Skeletal muscle cell (primary cell): ENCODE results near the gene RNF8.
"Not testable (repeated sequence)": the region's sequence is repeated elsewhere in the genome, so short reads cannot be mapped to it uniquely, and the experiment has no call there.

Experiments
- DNase-seq: peaks from one replicate; pipeline ENCODE4 v3.0.0-alpha.2; 2010; ENCODE audit warnings: low read depth
- H3K4me3 ChIP-seq: 2 replicates; pipeline ENCODE4 v1.5.1; 2011; ENCODE audit warnings: low read depth, mild to moderate bottlenecking, control low read depth, low read length, moderate library complexity

RNF8 gene

DNA sequence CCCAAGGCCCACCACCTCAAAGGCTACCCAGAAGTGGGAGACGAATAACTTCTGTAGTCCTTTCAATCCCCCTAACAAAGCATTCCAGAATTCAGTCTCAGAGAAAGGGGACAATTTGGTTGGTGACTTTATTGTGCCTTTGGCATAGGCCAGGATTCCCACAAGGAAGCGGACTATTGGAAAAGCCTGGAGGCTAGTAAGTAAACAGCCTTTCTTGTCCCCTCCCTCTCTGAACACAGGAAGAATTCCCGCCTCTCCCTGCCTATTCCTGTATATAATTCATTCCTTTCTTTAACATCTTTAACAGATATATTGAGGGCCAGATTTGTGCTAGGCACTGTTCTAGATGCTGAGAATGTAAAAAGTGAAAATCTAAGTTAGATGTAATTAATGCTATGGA lies 36.1 kb downstream of the RNF8 start:
- H3K4me3 ChIP-seq, result no peak overlapping the region
- DNase-seq, result no peak

DNA sequence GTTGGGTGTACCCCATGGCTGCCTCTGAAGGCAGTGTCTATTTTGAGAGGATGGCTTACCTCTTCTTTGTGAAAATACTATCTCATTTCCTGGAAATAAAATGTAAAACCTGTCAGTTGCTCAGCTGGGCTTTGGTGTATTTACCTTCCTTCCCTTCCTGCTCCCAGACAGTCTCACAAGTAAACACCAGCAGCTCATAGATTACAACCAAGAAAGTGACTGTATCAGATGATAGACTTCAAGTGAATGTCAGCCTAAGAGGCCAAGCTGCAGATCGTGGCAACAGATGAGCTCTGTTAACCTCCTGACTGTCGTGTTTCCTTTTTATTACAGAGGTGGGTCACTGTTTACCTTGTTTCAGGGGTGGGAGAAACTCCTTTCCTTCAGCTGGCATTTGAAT lies 37.3 kb downstream of the RNF8 start:
- H3K4me3 ChIP-seq, result no peak overlapping the region
- no peak for DNase-seq

DNA sequence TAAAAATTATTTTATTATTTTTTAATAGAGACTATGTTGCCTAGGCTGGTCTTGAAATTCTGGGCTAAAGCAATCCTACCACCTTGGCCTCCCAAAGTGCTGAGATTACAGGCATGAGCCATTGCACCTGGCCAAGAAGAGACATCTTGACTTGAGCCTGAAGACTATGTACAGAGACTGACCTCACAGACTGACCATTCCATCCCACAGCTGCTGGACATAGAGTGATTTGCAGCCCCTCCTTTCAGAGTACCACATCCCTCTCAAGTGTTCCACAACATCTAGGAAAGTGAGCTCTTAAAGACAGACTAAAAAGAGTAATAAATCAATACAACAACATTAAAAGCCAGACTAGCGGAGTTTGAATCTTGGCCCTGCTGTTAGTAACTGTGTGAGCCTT lies 39.0 kb downstream of the RNF8 start:
- no peak for DNase-seq
- no peak overlapping the region for H3K4me3 ChIP-seq

DNA sequence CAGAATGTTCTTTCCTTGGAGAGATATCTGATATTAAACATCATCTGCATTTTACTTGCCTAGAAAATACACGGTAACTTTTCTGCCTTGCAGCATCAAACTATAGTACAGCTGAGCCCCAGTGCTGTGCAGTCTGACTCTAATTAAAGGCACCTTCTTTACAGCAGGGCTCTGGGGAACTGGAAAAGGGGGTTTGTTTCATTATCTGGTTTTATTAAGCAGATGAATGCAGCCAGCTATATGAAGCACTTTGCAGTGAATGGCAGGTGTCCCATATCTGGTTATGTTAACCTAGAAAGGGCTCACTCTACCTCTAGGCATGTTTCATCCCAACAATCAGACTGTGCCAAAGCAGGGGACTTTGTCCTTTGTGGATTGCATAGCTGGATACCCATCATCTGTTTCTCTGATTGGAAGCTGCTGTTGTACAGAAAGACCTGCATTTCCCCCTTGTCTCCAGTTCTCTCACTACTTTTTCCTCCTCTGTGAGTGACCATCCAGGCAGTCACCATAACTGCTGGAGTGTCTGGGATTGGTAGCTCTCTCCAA lies 39.7 kb downstream of the RNF8 start:
- no peak for DNase-seq
- H3K4me3 ChIP-seq, result no peak overlapping the region

DNA sequence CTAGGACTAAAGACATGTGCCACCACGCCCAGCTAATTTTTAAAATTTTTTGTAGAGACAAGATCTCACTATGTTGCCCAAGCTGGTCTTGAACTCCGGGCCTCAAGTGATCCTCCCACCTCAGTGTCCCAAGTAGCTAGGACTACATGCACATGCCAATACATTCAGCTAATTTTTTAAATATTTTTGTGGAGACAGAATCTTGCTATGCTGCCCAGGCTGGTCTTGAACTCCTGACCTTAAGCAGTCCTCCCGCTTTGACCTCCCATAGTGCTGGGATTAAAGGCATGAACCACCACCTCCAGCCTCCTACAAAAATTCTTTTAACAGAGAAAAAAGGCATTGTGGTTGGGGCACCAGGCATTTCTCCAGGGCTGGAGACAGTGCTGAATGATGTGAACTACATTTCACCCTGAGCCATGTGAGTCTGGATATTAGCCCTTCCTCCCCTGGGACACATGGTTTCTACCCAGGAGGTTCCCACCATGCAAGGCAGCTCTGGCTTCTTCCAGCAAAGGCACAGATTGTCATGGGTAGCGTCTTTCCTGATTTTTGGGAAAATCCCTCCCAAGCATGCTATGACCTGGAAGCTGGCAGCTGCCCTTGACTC lies 42.9 kb downstream of the RNF8 start:
- no peak overlapping the region for H3K4me3 ChIP-seq
- DNase-seq, result no peak

DNA sequence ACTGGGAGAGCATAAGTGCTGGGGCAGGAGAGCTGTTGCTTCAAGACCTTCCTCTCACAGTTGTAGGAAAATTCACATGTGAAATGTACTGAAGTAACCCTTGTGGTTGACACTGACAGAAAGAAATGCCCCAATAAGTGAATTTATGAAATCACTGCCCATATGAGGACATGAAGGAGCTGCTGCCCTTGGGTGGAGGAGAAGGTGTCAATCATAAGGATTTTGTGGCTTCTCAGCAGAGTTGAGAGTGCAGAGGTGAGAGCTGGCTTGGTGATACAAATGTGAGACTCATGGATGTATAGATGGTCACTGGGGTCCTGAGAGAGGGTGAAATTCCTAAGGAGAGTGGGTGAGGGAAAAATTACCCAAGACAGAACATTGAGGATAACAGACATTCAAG lies 45.3 kb downstream of the RNF8 start:
- DNase-seq, result no peak
- H3K4me3 ChIP-seq, result no peak overlapping the region

DNA sequence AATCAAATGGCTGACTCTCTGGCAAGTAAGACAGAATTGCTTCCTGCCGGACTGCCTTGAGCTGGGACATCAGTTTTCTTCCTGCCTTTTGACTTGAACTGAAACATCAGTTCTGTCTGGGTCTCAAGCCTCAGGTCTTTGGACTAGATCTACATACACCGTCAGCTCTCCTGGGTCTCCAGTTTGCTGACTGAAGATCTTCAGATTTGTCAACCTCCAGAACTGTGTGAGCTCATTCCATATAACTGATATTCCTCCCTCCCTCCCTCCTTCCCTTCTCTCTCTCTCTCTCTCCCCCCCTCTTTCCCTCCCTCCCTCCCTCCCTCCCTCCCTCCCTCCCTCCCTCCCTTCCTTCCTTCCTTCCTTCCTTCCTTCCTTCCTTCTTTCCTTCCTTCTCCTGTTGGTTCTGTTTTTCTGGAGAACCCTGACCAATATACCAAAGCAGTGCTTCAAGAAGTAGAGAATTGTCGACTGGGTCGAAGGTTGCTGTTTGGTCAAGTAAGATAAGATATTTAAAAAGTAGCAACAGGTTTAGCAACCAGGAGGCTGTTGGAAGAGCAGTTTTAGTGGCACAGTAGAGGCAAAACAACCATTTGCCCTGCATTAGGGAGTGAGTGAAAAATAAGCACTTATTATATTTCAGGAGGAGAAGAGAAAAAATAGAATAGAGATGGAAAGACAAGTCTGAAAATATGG lies 46.2 kb downstream of the RNF8 start:
- DNase-seq, result no peak
- no peak overlapping the region for H3K4me3 ChIP-seq

DNA sequence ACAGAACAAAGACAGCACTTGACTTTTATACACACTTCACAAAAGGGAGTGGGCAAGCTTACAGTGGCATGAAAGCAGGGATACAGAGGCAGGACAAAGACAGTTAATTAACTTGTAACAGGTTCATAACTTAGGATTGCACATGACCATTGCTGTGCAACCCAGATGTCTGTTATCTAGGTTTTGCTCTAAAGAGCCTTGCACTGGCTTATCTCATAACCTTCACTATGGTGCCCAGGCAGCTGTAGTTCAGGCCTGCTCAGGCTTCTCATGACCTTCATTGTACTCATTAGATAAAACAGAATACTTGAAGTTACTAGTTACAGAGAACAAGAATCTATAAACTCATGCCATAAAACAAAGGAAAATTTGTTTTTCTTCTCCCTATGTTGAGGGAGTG lies 47.9 kb downstream of the RNF8 start:
- DNase-seq, result not testable (repeated sequence)

DNA sequence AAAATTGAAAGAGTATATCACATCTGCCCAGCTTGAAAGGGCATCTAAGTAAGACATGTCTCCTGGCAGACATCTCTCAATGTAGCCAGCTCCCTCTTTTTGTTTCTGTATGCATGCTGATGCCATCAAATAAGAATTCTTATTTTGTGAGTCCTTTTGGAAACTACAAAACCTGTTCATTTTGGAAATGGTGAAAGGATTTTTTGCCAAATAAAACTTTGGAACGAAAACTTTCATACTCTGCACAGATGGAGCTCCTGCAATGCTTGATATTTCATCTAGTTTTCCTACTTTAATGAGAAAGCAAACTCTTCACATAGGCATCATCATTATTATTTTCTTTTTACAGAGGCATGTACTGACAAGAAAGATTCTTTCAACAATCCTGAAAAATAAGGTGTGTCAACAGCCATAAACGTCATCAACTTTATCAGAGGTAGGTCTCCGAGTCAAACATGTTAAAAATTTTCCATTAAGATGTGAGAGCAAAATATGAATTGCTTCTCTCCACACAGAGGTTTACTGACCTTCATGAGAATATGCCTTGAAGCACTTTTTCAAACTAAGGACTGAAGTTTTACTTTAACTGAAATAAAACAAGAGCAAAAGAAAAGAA lies 53.1 kb downstream of the RNF8 start:
- no peak overlapping the region for H3K4me3 ChIP-seq

More for the DNA sequence above, 47.9 kb downstream of the RNF8 start:
- H3K4me3 ChIP-seq, result not testable (repeated sequence)

DNA sequence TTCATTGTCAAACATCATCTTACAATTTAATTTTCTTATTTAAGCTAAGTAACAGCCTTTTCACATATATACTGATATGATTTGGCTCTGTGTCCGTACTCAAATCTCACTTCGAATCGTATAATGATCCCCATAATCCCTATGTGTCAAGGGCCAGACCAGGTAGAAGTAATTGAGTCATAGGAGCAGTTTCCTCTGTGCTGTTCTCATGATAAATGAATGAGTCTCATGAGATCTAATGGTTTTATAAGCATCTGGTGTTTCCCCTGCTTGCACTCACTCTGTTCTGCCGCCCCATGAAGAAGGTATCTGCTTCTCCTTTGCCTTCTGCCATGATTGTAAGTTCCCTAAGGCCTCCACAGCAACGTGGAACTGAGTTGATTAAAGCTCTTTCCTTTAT lies 54.2 kb downstream of the RNF8 start:
- DNase-seq, result no peak
- no peak overlapping the region for H3K4me3 ChIP-seq

More for the DNA sequence above, 53.1 kb downstream of the RNF8 start:
- no peak for DNase-seq

DNA sequence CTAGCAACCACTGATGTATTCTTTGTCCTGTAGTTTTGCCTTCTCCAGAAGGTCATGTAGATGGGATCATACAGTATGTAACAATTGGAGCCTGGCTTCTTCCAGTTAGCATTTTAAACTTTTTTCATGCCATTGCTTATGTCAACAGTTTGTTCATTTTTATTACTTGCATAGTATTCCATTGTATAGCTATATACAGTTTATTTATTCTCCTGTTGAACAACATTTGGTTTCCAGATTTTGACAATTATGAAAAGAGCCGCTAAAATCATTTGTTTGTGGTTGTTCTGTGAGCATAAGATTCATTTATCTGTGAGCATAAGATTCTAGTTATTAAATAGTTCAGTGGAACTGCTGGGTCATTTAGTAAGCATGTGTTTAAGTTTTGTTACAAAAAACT lies 55.7 kb downstream of the RNF8 start:
- DNase-seq, result no peak
- H3K4me3 ChIP-seq, result no peak overlapping the region

DNA sequence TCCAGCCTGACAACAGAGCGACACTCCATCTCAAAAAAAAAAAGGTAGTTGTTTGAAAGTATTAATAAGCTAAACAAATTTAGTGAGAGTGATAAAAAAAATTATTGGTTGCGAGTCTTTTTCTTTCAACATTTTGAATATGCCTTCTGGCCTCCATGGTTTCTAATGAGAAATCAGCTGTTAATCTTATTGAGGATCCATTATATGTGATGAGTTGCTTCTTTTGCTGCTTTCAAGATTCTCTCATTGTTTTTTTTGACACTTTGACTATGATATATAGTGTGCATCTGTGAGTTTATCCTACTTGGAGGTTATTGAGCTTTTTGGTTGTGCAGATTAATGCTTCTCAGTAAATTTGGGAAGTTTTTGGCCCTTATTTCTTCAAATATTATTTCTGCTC lies 63.6 kb downstream of the RNF8 start:
- DNase-seq, result no peak

DNA sequence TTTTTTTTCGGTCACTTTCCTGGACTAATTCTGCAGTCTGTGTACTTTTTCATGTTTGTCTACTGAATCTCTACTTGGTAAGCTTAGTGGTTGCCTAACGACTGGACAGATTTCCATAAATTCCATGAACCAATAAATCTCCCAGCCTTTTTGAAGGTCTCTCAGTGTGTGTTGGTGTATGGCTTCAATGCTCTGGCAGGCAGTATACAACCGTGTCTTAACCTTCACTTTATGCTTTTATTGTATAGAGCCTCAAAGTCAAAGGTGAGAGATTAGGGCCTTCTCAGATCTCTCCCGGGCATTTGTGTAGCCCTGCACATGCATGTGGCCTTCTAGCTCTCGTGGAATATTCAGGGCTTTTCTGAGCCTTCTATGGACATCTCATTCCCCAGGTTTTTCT lies 64.9 kb downstream of the RNF8 start:
- no peak for DNase-seq
- no peak overlapping the region for H3K4me3 ChIP-seq

More for the DNA sequence above, 63.6 kb downstream of the RNF8 start:
- H3K4me3 ChIP-seq, result no peak overlapping the region

DNA sequence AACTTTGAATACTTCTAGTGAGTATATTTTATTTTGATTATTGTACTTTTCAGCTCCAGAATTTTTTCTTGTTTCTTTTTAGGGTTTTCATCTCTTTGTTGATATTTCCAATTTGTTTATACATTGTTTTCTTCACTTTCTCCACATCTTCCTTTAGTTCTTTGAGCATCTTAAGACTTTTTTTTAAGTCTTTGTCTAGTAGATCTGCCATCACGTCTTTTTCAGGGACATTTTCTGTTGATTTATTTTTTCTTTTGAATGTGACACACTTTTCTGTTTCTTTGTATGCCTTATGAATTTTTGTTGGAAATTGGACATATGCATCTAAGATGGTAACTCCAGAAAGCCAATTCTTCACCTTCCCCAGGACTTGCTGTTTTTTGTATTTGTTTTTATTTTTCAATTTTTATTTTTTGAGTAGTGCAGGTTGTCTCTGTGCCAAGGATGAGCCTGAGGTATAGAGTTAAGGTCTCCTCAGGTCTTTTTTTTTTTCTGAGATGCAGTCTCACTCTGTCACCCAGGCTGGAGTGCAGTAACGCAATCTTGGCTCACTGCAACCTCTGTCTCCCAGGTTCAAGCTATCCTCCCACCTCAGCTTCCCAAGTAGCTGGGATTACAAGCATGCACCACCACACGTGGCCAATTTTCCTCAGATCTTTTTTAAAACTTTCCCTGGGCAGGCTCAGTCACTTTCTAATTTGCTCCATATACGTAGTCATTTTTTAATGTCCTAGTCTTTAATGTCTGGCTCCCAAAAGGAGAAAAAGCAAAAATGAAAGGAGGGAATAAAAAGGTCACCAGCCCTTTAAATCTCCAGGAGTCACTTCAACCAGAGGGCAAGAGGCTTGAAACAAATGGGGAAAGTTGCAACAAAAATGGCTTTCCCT lies 72.5 kb downstream of the RNF8 start:
- H3K4me3 ChIP-seq, result no peak overlapping the region
- no peak for DNase-seq

DNA sequence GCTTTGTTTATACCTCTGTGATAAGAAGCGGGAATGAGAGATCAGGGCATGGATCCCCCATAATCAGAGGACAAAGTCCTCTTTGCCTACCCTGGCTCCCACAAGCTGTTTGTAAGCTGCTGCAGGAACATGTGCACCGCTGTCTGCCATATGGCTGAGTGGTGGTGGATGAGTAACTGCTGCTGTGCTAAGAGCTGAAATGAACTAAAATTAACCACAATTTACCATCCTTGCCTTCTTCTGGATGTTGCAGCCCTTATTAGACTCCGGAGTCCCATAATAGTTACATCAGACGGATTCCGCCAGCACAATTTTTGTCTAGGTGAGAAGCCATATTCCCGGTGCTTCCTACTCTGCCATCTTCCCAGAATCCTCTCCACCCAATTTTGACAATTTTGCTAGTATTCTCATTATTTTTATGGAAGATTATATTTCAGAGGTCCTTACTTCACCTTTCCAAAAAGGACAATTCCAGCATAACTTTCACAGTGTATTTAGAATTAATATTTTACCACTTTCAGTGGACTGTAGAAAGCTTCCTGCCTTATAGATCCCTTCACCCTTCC lies 73.2 kb downstream of the RNF8 start:
- no peak overlapping the region for H3K4me3 ChIP-seq
- DNase-seq, result no peak

DNA sequence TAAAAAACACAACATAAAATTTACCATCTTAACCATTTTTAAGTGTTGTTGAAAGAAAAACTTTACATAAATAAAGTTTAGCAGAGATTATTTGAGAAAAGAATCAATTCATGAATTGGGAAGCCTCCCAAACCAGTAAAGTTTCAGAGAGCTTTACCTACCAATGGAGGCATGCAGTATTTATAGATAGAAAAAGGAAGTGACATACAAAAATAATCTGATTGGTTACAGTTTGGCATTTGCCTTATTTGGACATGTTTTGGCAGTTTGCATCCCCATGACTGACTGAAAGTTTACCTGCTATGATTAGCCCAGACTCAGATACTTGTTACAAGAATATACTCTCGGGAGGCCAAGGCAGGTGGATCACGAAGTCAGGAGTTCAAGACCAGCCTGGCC lies 75.6 kb downstream of the RNF8 start:
- H3K4me3 ChIP-seq, result no peak overlapping the region
- DNase-seq, result no peak

DNA sequence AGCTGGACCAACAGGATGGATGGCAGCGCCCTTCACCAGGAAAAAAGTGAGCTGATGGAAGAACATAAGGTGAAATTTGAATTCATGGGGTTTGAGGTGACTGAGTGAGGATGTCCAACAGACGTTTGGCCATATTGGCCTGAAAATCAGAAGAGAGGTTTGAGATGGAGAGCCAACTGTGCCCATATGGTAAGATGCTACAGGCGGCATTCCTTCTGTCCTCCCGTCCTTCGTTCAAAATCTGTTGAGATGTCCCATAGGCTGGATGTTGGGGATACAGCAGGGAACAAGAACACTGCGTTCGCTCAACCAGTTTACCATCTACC lies 78.8 kb downstream of the RNF8 start:
- DNase-seq, result no peak
- H3K4me3 ChIP-seq, result peak overlapping the region; percentile 66

DNA sequence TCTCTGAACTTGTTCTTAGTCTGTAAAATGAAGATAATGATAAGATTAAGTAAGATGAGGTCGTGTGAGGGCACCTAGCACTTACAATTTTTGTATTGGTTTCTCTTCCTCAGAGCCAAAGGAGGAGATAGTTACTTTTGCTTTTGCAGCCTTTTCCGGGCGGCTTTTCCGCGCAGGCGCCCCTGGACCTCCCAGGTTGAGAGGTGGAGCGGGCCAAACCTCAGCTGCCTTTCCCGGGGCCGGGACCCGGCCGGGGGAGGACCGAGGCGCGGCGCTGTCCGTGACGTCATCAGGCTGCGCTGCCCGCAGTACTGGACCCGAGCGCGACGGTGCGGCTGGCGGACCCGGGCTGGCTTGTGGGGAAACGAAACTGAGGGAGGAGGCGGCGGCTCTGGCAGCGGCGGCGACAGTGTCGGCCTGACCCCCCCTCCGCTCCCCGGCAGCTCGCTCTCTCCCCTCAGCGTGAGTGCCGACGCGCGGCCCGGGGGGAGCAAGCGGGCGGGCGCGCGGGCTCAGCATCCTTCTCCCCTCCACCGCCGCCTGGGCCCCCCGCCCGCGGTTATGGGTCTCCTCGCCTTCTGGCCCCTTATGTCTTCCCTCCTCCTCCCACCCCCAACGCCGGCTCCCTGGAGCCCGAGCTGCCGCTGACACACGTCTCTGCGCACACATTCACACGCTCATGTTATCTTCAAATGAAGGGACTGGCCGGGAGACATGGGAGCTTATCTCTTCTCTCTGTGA lies 79.3 kb downstream of the RNF8 start, which contains the start of gene CMTR1:
CMTR1 (plus strand) TSS at position 306 of the 741 bp plus-strand sequence. CDS start 2,409 bp downstream, outside the sequence.
- H3K4me3 ChIP-seq, result peak within 1 kb of the TSS; percentile 66
- peak; percentile 54 for DNase-seq
